ENCODE measurements around the gene HOTAIR. TPM values are rescaled to one million over a fixed set of nuclear protein-coding genes. Genes with fewer than 3 reads are reported as not detected.

Gene HOTAIR
- not detected in 2 replicates for total RNA-seq

DNA sequence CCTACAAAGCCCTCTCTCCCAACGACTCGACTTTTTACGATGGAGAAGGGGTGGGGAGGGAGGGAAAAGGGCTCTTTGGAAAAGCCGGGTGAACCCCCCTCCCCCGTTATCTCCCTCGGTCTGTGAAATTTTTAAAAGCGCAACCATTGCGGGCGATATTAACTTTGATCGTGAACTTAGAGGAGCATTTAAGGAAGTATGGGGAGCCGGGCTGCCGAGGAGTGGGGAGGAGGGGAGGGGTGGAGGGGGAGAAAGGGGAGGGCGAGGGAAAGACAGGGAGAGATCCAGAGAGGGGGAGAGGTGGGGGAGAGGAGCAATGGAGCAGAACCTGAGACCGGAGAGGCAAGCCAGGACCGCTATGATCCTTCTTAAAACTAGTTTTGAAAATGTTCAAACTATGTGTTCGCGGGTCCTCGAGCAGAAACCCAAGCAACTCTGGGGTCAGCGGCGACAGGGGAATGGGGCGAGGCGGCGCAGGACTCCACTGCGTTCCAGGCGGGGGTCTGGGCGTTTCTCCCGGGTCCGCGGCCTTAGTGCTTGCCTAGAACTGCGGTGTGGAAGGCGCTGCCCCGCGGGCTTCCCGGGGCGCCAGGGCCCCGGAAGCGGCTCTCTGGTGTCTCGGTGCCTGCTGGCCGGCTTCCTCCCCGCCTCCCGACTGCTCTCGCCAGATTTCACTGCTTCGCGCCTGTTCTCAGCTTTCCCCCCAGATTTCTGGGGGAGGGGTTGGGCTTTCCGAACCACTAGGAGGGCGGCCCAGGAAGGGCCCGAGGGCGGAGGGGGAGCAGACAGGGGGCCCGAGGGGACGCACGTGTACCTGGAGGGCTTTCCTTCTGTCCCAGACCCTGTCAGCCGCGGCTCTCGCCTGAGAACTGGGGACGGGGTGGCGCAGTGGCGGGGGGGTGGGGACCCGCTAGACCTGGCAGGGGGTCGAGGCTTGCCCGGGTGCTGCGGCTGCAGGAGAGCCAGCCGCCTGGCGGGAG is at the start of gene HOTAIR:
HOTAIR (minus strand) TSS at position 871 of the 980 bp plus-strand sequence.

DNA sequence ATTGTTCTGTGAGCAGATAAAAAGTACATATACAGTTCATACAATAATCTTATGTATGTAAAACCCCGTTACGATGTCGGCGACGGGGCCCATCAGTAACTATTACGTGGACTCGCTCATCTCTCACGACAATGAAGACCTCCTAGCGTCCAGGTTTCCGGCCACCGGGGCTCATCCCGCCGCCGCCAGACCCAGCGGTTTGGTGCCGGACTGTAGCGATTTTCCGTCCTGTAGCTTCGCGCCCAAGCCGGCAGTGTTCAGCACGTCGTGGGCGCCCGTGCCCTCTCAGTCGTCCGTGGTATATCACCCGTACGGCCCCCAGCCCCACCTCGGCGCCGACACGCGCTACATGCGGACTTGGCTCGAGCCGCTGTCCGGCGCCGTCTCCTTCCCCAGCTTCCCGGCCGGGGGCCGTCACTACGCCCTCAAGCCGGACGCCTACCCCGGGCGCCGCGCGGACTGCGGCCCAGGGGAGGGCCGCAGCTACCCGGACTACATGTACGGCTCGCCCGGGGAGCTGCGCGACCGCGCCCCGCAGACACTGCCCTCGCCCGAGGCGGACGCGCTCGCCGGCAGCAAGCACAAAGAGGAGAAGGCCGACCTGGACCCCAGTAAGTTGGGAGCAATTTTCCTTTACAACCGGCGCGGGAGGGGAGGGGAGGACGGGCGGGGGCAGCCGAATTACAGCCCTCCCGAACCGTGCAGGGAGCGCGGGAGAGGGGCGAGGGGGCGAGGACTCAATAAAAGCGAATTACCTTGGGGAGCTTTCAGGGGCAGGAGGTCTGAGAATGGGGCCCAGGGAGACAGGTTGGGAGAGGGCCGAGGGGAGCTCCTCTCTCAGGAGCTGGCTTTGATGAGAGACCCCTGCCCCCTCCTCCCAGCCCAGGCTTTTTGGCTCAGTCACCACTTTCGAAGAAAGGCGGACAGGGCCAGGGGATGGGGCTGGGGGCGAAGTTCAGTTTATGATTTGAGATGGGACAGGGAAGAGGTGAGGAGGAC is 25.7 kb upstream of the HOTAIR start, which contains the start of gene HOXC9:
HOXC9 (plus strand) TSS at position 46 of the 999 bp plus-strand sequence; CDS start at position 74, 28 bp downstream.

DNA sequence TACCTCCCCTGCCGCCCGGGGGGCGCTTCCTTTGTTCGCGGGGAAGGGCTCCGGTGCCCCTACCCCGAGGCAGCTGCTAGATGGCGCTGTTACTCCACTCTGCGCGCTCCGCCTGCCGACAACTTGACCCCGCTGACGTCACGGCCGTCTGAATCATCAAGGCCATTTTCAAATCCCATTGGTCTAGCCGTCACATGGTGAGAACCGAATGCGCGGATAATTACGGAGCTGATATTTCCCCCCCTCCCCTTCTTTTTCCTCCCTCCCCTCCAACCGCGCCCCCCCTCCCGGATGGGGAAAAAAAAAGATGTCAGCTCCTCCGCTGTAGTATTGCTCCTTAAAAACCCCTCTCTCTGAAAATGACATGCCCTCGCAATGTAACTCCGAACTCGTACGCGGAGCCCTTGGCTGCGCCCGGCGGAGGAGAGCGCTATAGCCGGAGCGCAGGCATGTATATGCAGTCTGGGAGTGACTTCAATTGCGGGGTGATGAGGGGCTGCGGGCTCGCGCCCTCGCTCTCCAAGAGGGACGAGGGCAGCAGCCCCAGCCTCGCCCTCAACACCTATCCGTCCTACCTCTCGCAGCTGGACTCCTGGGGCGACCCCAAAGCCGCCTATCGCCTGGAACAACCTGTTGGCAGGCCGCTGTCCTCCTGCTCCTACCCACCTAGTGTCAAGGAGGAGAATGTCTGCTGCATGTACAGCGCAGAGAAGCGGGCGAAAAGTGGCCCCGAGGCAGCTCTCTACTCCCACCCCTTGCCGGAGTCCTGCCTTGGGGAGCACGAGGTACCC is 10.3 kb upstream of the HOTAIR start, which contains the start of gene HOXC10:
HOXC10 (plus strand) TSS at position 246 of the 791 bp plus-strand sequence; CDS start at position 360, 114 bp downstream.

DNA sequence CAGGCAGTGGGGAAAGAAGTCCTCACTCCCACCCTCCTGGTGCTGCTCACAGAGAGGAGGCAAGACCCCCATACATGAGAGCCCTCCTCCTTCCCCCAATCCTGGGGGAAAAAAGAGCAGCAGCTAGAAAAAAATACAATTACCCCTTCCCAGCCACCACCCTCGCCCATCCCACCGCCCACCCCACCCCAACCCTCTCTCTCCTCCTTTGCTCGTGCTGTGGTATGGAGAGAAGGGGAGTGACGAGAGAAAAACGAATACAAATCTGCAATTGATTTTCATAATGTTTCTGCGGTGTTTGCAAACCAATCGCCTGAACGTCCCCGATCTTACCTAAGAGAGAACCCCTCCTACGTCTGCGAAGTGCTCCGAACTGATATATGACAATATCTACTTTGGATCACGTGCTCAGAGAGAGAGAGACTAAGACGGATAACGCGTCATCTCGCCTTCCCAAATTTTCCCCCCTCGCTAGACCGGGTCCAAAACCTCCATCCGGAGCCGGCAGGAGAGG is 2.0 kb downstream of the HOTAIR start, which contains the start of gene HOXC11:
HOXC11 (plus strand) TSS at position 405 of the 514 bp plus-strand sequence. CDS start 116 bp downstream, outside the sequence.

DNA sequence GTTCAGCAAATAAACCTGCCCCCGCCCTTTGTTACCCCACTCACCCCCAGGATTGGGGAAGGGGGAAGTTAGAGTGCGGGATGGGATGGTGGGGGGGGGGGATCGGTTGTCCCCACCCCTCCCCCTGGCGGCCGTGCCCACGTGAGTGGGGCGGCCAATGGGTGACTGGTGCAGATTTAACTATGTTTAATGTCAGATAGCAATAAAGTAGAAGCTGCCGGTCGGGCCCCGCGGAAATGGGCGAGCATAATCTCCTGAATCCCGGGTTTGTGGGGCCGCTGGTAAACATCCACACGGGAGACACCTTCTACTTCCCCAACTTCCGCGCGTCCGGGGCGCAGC is 20.1 kb downstream of the HOTAIR start, which contains the start of gene HOXC12:
HOXC12 (plus strand) TSS at position 210 of the 342 bp plus-strand sequence; CDS start at position 237, 27 bp downstream.

DNA sequence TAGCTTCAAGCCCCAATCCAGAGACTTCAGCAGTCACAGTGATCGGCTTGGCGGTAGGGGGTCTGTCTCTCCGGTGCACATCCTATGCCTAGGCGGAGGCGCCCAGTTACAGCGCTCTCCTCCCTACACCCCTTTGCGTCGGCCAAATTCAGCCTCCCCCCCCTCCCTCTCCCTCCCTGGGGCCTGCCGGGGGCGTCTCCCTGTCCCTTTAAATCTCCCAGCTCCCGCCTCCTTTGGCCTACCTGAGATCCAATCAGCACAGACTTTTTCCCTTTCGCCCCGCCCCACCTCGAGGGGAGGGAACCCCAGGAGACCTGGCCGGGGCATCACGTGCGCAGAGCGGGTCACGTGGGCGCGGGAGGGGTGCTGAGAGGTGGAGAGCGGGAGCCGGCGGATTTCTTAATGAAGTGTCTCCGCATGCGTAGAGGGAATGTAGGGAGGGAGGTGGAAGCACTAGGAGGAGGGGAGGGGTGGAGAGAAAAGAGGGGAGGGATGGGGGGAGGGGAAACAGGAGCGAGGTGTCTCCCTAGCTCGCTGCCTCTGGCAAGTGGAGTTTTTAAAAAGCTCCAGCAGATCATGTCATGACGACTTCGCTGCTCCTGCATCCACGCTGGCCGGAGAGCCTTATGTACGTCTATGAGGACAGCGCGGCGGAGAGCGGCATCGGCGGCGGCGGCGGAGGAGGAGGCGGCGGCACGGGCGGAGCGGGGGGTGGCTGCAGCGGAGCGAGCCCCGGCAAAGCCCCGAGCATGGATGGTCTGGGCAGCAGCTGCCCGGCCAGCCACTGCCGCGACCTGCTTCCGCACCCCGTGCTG is 36.2 kb downstream of the HOTAIR start, which contains the start of gene HOXC13:
HOXC13 (plus strand) TSS at position 506 of the 815 bp plus-strand sequence; CDS start at position 582, 76 bp downstream.

Other genes with a start within 250 kb of the HOTAIR start
- gene CALCOCO1, start 247.5 kb downstream of the HOTAIR start, total RNA-seq, result 32.6 and 45.5 TPM in 2 replicates
- not detected in 2 replicates for gene CISTR, start 223.0 kb downstream of the HOTAIR start, total RNA-seq
- not detected in 2 replicates for gene HOXC13, start 36.1 kb downstream of the HOTAIR start, total RNA-seq
- gene HOXC12, start 20.1 kb downstream of the HOTAIR start, total RNA-seq, result not detected in 2 replicates
- not detected in 2 replicates for gene HOXC11, start 1.8 kb downstream of the HOTAIR start, total RNA-seq
- gene HOXC10, start 10.2 kb upstream of the HOTAIR start, total RNA-seq, result not detected in 2 replicates
- not detected in 2 replicates for gene HOXC9, start 25.2 kb upstream of the HOTAIR start, total RNA-seq
- gene HOXC8, start 34.0 kb upstream of the HOTAIR start, total RNA-seq, result not detected in 2 replicates
- not detected in 2 replicates for gene HOXC6, start 53.5 kb upstream of the HOTAIR start, total RNA-seq
- gene HOXC5, start 58.1 kb upstream of the HOTAIR start, total RNA-seq, result not detected in 2 replicates
- not detected in 2 replicates for gene HOXC4, start 78.9 kb upstream of the HOTAIR start, total RNA-seq
- 28.0 and 42.6 TPM in 2 replicates for gene SMUG1, start 214.0 kb upstream of the HOTAIR start, total RNA-seq